Keratinocyte (primary cell): ENCODE results near the gene CPAMD8. TPM values are rescaled to one million over a fixed set of nuclear protein-coding genes. Genes with fewer than 3 reads are reported as not detected.

Experiments
- DNase-seq: peaks from one replicate; pipeline ENCODE4 v3.0.0-alpha.2; 2011; ENCODE audit warnings: low read depth, missing footprints, low spot score
- FAIRE-seq: peaks from 2 replicates; lab custom pipeline; 2011; peaks lifted over from hg19 to GRCh38; lab: Jason Lieb, UNC
- H2AFZ ChIP-seq: 2 replicates; pipeline ENCODE4 v1.6.0; 2012; ENCODE audit warnings: low read length, control low read depth, inconsistent platforms; ENCODE audit not compliant: control insufficient read depth
- H3K27ac ChIP-seq: 2 replicates; pipeline ENCODE4 v1.5.1; 2011; ENCODE audit warnings: low read length; ENCODE audit not compliant: control insufficient read depth, insufficient read depth
- H3K27me3 ChIP-seq: 3 replicates; pipeline ENCODE4 v1.6.0; 2011; ENCODE audit warnings: low read length; ENCODE audit not compliant: control insufficient read depth, insufficient read depth; ENCODE audit errors: extremely low read depth
- H3K36me3 ChIP-seq, 2 experiments: 2 replicates in 1 of 2; 3 replicates in 1 of 2; pipeline ENCODE4 v1.5.1; 2011; ENCODE audit warnings: low read length in 2 of 2, mild to moderate bottlenecking in 1 of 2; ENCODE audit not compliant: control insufficient read depth in 2 of 2, insufficient read depth in 2 of 2; ENCODE audit errors: extremely low read depth in 1 of 2
- H3K4me1 ChIP-seq: 3 replicates; pipeline ENCODE4 v1.5.1; 2011; ENCODE audit warnings: low read length; ENCODE audit not compliant: control insufficient read depth, insufficient read depth; ENCODE audit errors: extremely low read depth
- H3K4me2 ChIP-seq: 3 replicates; pipeline ENCODE4 v1.6.0; 2011; ENCODE audit warnings: low read depth, low read length; ENCODE audit not compliant: control insufficient read depth, insufficient read depth; ENCODE audit errors: extremely low read depth
- H3K4me3 ChIP-seq, 3 experiments: fragments of 200-600 bp in 1 of 3; sonication (generic) in 1 of 3; 2 replicates in 2 of 3; 3 replicates in 1 of 3; pipeline ENCODE4 v1.5.1; 2011 to 2016; ENCODE audit warnings: low read length in 3 of 3, mild to moderate bottlenecking in 3 of 3, control low read depth in 2 of 3, inconsistent platforms in 1 of 3, low read depth in 1 of 3, mixed read lengths in 1 of 3, mixed run types in 1 of 3, moderate library complexity in 1 of 3; ENCODE audit not compliant: control insufficient read depth in 2 of 3, insufficient read depth in 2 of 3; ENCODE audit errors: extremely low read depth in 1 of 3
- H3K79me2 ChIP-seq: 2 replicates; pipeline ENCODE4 v1.6.0; 2012; ENCODE audit warnings: low read length; ENCODE audit not compliant: control insufficient read depth, insufficient read depth
- H3K9ac ChIP-seq: 3 replicates; pipeline ENCODE4 v1.6.0; 2011; ENCODE audit warnings: low read length; ENCODE audit not compliant: control insufficient read depth, insufficient read depth; ENCODE audit errors: extremely low read depth
- H3K9me1 ChIP-seq: 3 replicates; pipeline ENCODE4 v1.6.0; 2011; ENCODE audit warnings: low read length; ENCODE audit not compliant: control insufficient read depth, insufficient read depth; ENCODE audit errors: extremely low read depth
- H3K9me3 ChIP-seq: 2 replicates; pipeline ENCODE4 v1.5.1; 2012; ENCODE audit warnings: low read depth, low read length; ENCODE audit not compliant: control insufficient read depth
- H4K20me1 ChIP-seq: 3 replicates; pipeline ENCODE4 v1.6.0; 2011; ENCODE audit warnings: low read length; ENCODE audit not compliant: control insufficient read depth, insufficient read depth; ENCODE audit errors: extremely low read depth
- EZH2 ChIP-seq: IDR thresholded peaks from one replicate; pipeline ENCODE4 v1.6.1; 2012; ENCODE audit warnings: inconsistent platforms, mild to moderate bottlenecking, low read length, moderate library complexity
- dilution Hi-C: fragments of 300-500 bp; cut with MboI; formaldehyde crosslinking; loops from one replicate; pipeline ENCODE4 v1.7.0; 2020; ENCODE audit warnings: low sequenced_read_pairs; ENCODE audit not compliant: extremely low pct_ligation_motif_present
- polyA plus RNA-seq, 5 experiments: library from polyadenylated mRNA; depleted of rRNA in 3 of 5; stranded (reverse) in 3 of 5; stranded (forward) in 1 of 5; unstranded in 1 of 5; fragments of >200 nt; gene quantifications; 1 replicate in 1 of 5; 2 replicates in 3 of 5; 3 replicates in 1 of 5; pipeline versions ENCODE4 v1.2.1 to v1.2.3, GENCODE V29; 2011 to 2012; ENCODE audit warnings: missing spikeins in 2 of 5, low read depth in 1 of 5, low replicate concordance in 1 of 5
- TF ChIP-seq, protein P1 (sequence below), 3 experiments: IDR thresholded peaks in 1 of 3; conservative IDR thresholded peaks in 1 of 3; optimal IDR thresholded peaks in 1 of 3; 2 replicates in 2 of 3; 3 replicates in 1 of 3; pipeline versions ENCODE3 to v1.5.1; 2011; ENCODE audit warnings: low read length in 3 of 3, mild to moderate bottlenecking in 3 of 3, moderate library complexity in 2 of 3, control low read depth in 1 of 3, inconsistent platforms in 1 of 3; ENCODE audit not compliant: insufficient read depth in 2 of 3; ENCODE audit errors: extremely low read depth in 1 of 3

The CPAMD8 gene
- polyA plus RNA-seq, 1 donor (not counting 4 experiments of a cell fraction or from before 2014, with no cell fraction given) = 0.38 TPM

DNA sequence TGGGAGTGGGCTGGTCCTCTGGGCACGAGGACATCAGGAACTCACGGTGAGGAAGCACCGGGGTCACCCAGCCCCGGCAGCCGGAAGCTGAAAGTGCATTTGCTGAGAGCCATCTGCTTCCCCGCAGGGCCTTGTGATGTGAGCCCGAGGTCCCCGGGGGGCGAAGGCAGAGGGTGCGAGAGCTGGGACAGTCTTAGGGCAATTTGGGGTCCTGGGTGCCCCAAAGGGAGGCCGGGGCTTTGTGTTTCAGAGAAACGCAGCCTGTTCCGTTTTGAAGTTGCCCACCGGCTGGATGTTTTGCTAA, 133.0 kb downstream of the CPAMD8 start:
- Histone ChIP-seq H3K9me1 (no peaks in the 10 kb centered on the region), H3K27ac (no peak overlapping the region), H3K27me3 (no peaks in the 10 kb centered on the region), H3K4me1 (no peaks in the 10 kb centered on the region), H3K79me2 (no peaks in the 10 kb centered on the region), H3K36me3 (no peaks in the 10 kb centered on the region), H3K4me3 (no peak overlapping the region), H4K20me1 (no peaks in the 10 kb centered on the region), H3K9ac (no peak overlapping the region), H3K9me3 (no peaks in the 10 kb centered on the region), H2AFZ (no peak overlapping the region), H3K4me2 (no peak overlapping the region)
- dilution Hi-C loops = no loop called here
- no peak for DNase-seq
- TF ChIP-seq, protein P1, sequence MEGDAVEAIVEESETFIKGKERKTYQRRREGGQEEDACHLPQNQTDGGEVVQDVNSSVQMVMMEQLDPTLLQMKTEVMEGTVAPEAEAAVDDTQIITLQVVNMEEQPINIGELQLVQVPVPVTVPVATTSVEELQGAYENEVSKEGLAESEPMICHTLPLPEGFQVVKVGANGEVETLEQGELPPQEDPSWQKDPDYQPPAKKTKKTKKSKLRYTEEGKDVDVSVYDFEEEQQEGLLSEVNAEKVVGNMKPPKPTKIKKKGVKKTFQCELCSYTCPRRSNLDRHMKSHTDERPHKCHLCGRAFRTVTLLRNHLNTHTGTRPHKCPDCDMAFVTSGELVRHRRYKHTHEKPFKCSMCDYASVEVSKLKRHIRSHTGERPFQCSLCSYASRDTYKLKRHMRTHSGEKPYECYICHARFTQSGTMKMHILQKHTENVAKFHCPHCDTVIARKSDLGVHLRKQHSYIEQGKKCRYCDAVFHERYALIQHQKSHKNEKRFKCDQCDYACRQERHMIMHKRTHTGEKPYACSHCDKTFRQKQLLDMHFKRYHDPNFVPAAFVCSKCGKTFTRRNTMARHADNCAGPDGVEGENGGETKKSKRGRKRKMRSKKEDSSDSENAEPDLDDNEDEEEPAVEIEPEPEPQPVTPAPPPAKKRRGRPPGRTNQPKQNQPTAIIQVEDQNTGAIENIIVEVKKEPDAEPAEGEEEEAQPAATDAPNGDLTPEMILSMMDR (optimal IDR thresholded peaks at IDR 0.05 in 1 of 3, IDR thresholded peaks at IDR 0.05 in 1 of 3, conservative IDR thresholded peaks at IDR 0.05 in 1 of 3; ENCODE audit: extremely low read depth in 1 of 3, insufficient read depth in 2 of 3, low read length in 3 of 3) = no peak
- no peak for TF ChIP-seq EZH2
- FAIRE-seq = no peak

DNA sequence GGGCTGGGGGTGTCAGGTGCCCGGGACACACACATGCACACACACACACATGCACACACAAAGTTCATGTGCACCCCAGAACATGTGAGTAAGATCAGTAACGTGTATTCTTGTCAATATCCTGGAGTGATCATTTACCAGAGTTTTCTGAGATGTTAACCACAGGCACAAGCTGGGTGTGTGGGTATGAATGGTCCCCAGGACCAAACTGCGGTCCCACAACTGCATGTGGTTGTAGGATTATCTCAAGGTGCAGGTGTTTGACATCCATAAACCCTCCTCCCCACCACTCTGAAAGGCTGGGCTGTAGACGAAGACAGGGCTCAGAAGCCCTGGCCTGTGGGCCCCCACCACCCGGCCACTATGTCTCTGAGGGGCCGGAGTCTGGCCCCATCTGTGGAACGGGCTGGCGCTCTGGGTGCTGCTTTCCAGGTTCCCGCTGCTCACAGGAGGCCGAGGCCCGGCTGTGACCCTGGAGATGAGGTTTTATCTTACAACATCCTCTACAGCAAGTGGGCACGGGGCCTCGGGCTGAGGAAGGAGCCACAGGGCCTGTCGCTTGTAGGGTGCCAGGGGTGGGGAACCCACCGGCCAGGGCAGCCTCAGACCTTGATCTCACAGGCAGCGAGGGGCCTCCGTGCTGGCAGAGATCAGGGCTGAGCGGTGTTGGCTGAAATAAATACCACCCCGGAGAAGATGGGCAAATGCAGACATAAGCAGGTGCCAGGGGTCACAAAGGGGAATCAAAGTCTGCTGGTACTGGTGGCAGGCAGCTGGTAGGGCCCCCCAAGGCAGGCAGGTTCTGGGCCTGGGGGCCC, 133.5 kb downstream of the CPAMD8 start:
- dilution Hi-C loops = no loop called here
- H3K9me3 ChIP-seq = no peaks in the 10 kb centered on the region
- FAIRE-seq = no peak

More for the DNA sequence above, 133.5 kb downstream of the CPAMD8 start:
- H3K9ac ChIP-seq = no peak overlapping the region
- H3K27me3 ChIP-seq = no peaks in the 10 kb centered on the region
- H3K9me1 ChIP-seq = no peaks in the 10 kb centered on the region
- H4K20me1 ChIP-seq = no peaks in the 10 kb centered on the region
- no peak overlapping the region for H3K4me3 ChIP-seq
- no peaks in the 10 kb centered on the region for H3K36me3 ChIP-seq
- TF ChIP-seq, protein P1 (optimal IDR thresholded peaks at IDR 0.05 in 1 of 3, IDR thresholded peaks at IDR 0.05 in 1 of 3, conservative IDR thresholded peaks at IDR 0.05 in 1 of 3; ENCODE audit: extremely low read depth in 1 of 3, insufficient read depth in 2 of 3, low read length in 3 of 3) = no peak
- no peak for TF ChIP-seq EZH2
- no peak overlapping the region for H3K4me2 ChIP-seq
- H3K27ac ChIP-seq = no peak overlapping the region
- no peaks in the 10 kb centered on the region for H3K79me2 ChIP-seq
- H2AFZ ChIP-seq = no peak overlapping the region
- DNase-seq = no peak
- no peaks in the 10 kb centered on the region for H3K4me1 ChIP-seq
